ENCODE results near the gene GALNT13. TPM values are rescaled to one million over a fixed set of nuclear protein-coding genes. Genes with fewer than 3 reads are reported as not detected.

Gene GALNT13
- polyA plus RNA-seq, 3 donors = not detected

DNA sequence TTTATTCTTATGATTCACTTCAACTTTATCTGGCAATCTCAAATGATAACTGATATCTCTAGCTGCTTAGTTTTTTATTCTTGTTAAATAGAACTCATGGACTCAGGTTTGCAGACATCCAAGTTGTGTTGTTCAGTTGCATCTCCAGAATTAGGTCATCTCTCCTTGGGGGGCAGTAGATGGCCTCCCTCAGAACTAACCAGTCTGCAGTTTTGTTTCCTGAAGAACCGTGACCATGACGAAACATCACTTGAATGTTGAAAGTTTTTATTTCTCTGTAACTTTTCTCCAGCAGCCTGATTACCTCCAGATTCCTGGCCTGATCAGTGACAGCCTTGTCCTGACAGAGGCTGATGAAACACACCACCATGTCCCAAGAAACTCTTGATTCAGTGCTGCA is 321.5 kb downstream of the GALNT13 start:
- Histone ChIP-seq H3K27ac (ENCODE audit: low read depth in 1 of 2, low read length in 2 of 2) (no peak overlapping the region), H3K27me3 (ENCODE audit: control insufficient read depth in 2 of 2, insufficient read depth in 2 of 2, low read length in 2 of 2) (no peaks in the 10 kb centered on the region), H2AFZ (ENCODE audit: insufficient read depth, low read depth, low read length, poor library complexity, severe bottlenecking) (no peak overlapping the region), H3K9ac (ENCODE audit: insufficient read depth, low read length, poor library complexity, severe bottlenecking) (no peak overlapping the region), H3K4me1 (ENCODE audit: control insufficient read depth in 1 of 2, insufficient read depth in 2 of 2, low read length in 2 of 2) (no peaks in the 10 kb centered on the region), H3K4me3 (replicated peaks in 1 of 3; ENCODE audit: low read depth in 2 of 3, low read length in 3 of 3) (no peak overlapping the region), H3K4me2 (replicated peaks; ENCODE audit: extremely low read depth, low read length, poor library complexity, severe bottlenecking) (no peak overlapping the region), H3K9me3 (replicated peaks in 1 of 2; ENCODE audit: control insufficient read depth in 1 of 2, insufficient read depth in 1 of 2, low read length in 2 of 2) (peaks cover 0 to 9% of the 10 kb centered on the region in 2 donors), H4K20me1 (ENCODE audit: insufficient read depth, low read length) (no peaks in the 10 kb centered on the region), H3K79me2 (ENCODE audit: insufficient read depth, low read length) (no peaks in the 10 kb centered on the region), H3K36me3 (replicated peaks in 1 of 2; ENCODE audit: control insufficient read depth in 1 of 2, insufficient read depth in 2 of 2, low read length in 2 of 2) (no peaks in the 10 kb centered on the region)
- DNase-seq = no peak
- H3K4me3 Mint-ChIP-seq = no peak overlapping the region
- peaks cover 0 to 12% (median 3%) of the 10 kb centered on the region in 7 donors for H3K9me3 Mint-ChIP-seq
- H3K4me1 Mint-ChIP-seq = no peaks in the 10 kb centered on the region
- WGBS (ENCODE audit: insufficient coverage) = no CpG with 5 or more reads among the region's 2 CpGs
- H3K36me3 Mint-ChIP-seq = no peaks in the 10 kb centered on the region
- H3K27ac Mint-ChIP-seq = no peak overlapping the region
- intact Hi-C loops (cut with micrococcal nuclease) = no loop called here
- no peaks in the 10 kb centered on the region for H3K27me3 Mint-ChIP-seq (ENCODE audit: low read depth in 3 of 3)
- TF ChIP-seq, protein P1, sequence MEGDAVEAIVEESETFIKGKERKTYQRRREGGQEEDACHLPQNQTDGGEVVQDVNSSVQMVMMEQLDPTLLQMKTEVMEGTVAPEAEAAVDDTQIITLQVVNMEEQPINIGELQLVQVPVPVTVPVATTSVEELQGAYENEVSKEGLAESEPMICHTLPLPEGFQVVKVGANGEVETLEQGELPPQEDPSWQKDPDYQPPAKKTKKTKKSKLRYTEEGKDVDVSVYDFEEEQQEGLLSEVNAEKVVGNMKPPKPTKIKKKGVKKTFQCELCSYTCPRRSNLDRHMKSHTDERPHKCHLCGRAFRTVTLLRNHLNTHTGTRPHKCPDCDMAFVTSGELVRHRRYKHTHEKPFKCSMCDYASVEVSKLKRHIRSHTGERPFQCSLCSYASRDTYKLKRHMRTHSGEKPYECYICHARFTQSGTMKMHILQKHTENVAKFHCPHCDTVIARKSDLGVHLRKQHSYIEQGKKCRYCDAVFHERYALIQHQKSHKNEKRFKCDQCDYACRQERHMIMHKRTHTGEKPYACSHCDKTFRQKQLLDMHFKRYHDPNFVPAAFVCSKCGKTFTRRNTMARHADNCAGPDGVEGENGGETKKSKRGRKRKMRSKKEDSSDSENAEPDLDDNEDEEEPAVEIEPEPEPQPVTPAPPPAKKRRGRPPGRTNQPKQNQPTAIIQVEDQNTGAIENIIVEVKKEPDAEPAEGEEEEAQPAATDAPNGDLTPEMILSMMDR (IDR thresholded peaks at IDR 0.05) = no peak

DNA sequence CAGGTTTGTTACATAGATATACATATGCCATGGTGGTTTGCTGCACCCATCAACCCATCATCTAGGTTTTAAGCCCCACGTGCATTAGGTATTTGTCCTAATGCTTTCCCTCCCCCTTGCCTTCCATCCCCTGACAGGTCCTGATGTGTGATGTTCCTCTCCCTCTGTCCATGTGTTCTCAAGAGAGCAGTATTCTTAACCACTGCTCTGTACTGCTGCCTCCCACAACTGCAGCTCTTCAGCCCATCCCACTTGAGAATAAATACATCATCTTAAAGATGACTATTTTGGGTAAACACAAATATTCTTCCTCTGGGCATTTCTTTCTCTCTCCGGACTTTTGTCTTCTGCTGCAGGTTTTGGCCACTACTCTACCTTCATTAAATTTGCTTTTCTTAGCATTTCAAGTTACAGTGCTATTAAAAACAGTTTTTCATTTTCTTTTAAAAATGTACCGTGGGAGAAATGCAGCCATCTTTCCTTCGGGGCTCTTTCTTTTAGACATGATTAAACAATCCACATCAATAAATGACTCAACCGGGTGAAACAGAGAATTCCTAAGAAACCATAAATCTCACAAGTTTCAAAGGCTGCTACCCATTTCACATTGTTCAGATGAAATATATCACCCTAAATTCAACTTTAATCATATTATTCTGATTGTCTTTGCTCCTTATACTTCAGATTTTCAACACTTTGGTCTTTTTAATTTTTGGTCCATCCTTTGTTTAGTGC is 323.4 kb downstream of the GALNT13 start:
- no peaks in the 10 kb centered on the region for H3K4me1 ChIP-seq (ENCODE audit: control insufficient read depth in 1 of 2, insufficient read depth in 2 of 2, low read length in 2 of 2)

More for the DNA sequence above, 323.4 kb downstream of the GALNT13 start:
- H3K9me3 ChIP-seq (replicated peaks in 1 of 2; ENCODE audit: control insufficient read depth in 1 of 2, insufficient read depth in 1 of 2, low read length in 2 of 2) = peaks cover 0 to 7% of the 10 kb centered on the region in 2 donors
- no peak overlapping the region for H3K4me3 ChIP-seq (replicated peaks in 1 of 3; ENCODE audit: low read depth in 2 of 3, low read length in 3 of 3)
- no peak overlapping the region for H3K4me2 ChIP-seq (replicated peaks; ENCODE audit: extremely low read depth, low read length, poor library complexity, severe bottlenecking)
- no peak for DNase-seq
- peaks cover 0 to 8% (median 3%) of the 10 kb centered on the region in 7 donors for H3K9me3 Mint-ChIP-seq
- TF ChIP-seq, protein P1 (IDR thresholded peaks at IDR 0.05) = no peak
- WGBS (ENCODE audit: insufficient coverage) = 88% methylated on average over 5 of the region's 5 CpGs
- H3K27me3 Mint-ChIP-seq (ENCODE audit: low read depth in 3 of 3) = no peaks in the 10 kb centered on the region
- H3K9ac ChIP-seq (ENCODE audit: insufficient read depth, low read length, poor library complexity, severe bottlenecking) = no peak overlapping the region
- no peaks in the 10 kb centered on the region for H3K36me3 Mint-ChIP-seq
- no peak overlapping the region for H3K27ac Mint-ChIP-seq
- H3K4me1 Mint-ChIP-seq = peaks cover 2% of the 10 kb centered on the region
- no peak overlapping the region for H2AFZ ChIP-seq (ENCODE audit: insufficient read depth, low read depth, low read length, poor library complexity, severe bottlenecking)
- no peaks in the 10 kb centered on the region for H3K27me3 ChIP-seq (ENCODE audit: control insufficient read depth in 2 of 2, insufficient read depth in 2 of 2, low read length in 2 of 2)
- no peaks in the 10 kb centered on the region for H3K79me2 ChIP-seq (ENCODE audit: insufficient read depth, low read length)
- H3K27ac ChIP-seq (ENCODE audit: low read depth in 1 of 2, low read length in 2 of 2) = no peak overlapping the region
- intact Hi-C loops (cut with micrococcal nuclease) = no loop called here
- H3K36me3 ChIP-seq (replicated peaks in 1 of 2; ENCODE audit: control insufficient read depth in 1 of 2, insufficient read depth in 2 of 2, low read length in 2 of 2) = no peaks in the 10 kb centered on the region
- H4K20me1 ChIP-seq (ENCODE audit: insufficient read depth, low read length) = no peaks in the 10 kb centered on the region
- no peak overlapping the region for H3K4me3 Mint-ChIP-seq

All from CD14-positive monocyte (primary cell).